NCI-H2227 (cell line): Measurements from ENCODE around the gene SOX6.
"Not testable (repeated sequence)": the region's sequence is repeated elsewhere in the genome, so short reads cannot be mapped to it uniquely, and the experiment has no call there.

Experiments
- DNase-seq: peaks from one replicate; lab custom pipeline; 2025; ENCODE audit not compliant: unreplicated experiment; lab: John Stamatoyannopoulos, UW

The SOX6 gene

GRCh38 chr11:16155448-16155847 lies 200.9 kb downstream of the SOX6 start:
- DNase-seq = no peak

- DNase-seq = no peak
These were observed 201.5 kb downstream of the SOX6 start for GRCh38 chr11:16154715-16155396.

GRCh38 chr11:16153951-16154350 lies 202.4 kb downstream of the SOX6 start:
- DNase-seq = no peak

- DNase-seq = no peak
These were observed 205.2 kb downstream of the SOX6 start for GRCh38 chr11:16151138-16151537.

- DNase-seq = no peak
These were observed 206.9 kb downstream of the SOX6 start for GRCh38 chr11:16149476-16149875.

GRCh38 chr11:16148301-16148931 lies 207.9 kb downstream of the SOX6 start:
- no peak for DNase-seq

GRCh38 chr11:16146980-16147379 lies 209.4 kb downstream of the SOX6 start:
- not testable (repeated sequence) for DNase-seq

GRCh38 chr11:16141614-16142013 lies 214.7 kb downstream of the SOX6 start:
- not testable (repeated sequence) for DNase-seq

- DNase-seq = not testable (repeated sequence)
These were observed 215.2 kb downstream of the SOX6 start for GRCh38 chr11:16141162-16141561.

GRCh38 chr11:16136792-16137390 lies 219.5 kb downstream of the SOX6 start:
- DNase-seq = no peak

- peak; percentile 12 for DNase-seq
These were observed 222.5 kb downstream of the SOX6 start for GRCh38 chr11:16133867-16134266.

GRCh38 chr11:16127732-16128131 lies 228.6 kb downstream of the SOX6 start:
- no peak for DNase-seq

- peak; percentile 49 for DNase-seq
These were observed 230.0 kb downstream of the SOX6 start for GRCh38 chr11:16126362-16126761.

- DNase-seq = no peak
These were observed 230.6 kb downstream of the SOX6 start for GRCh38 chr11:16125796-16126195.

- DNase-seq = no peak
These were observed 232.0 kb downstream of the SOX6 start for GRCh38 chr11:16124390-16124789.

GRCh38 chr11:16121853-16122252 lies 234.5 kb downstream of the SOX6 start:
- no peak for DNase-seq

- DNase-seq = no peak
These were observed 236.3 kb downstream of the SOX6 start for GRCh38 chr11:16120008-16120407.

- no peak for DNase-seq
These were observed 238.2 kb downstream of the SOX6 start for GRCh38 chr11:16117989-16118756.

- no peak for DNase-seq
These were observed 241.1 kb downstream of the SOX6 start for GRCh38 chr11:16114978-16115871.

- no peak for DNase-seq
These were observed 241.9 kb downstream of the SOX6 start for GRCh38 chr11:16114431-16114830.

GRCh38 chr11:16111690-16112089 lies 244.7 kb downstream of the SOX6 start:
- DNase-seq = no peak
